Measurements from ENCODE around the gene AFF3.

GRCh38 chr2:100015849-100016248 lies 126.5 kb downstream of the AFF3 start:
- TF ChIP-seq EZH2 (IDR thresholded peaks at IDR 0.05; ENCODE audit: borderline replicate concordance, control insufficient read depth, low read depth, low read length), result no peak
- no peak for TF ChIP-seq USF1 (IDR thresholded peaks at IDR 0.05; ENCODE audit: borderline replicate concordance, extremely low read length, insufficient read depth, low read depth, low read length)
- TF ChIP-seq MYB (IDR thresholded peaks at IDR 0.05; ENCODE audit: borderline replicate concordance, low read depth, low read length), result no peak
- TF ChIP-seq CTCF (IDR thresholded peaks at IDR 0.05 in 2 of 3, conservative IDR thresholded peaks at IDR 0.05 in 1 of 3; ENCODE audit: control insufficient read depth in 2 of 3, extremely low read depth in 1 of 3, insufficient read depth in 1 of 3, low read depth in 3 of 3, low read length in 3 of 3), result no peak
- no peak for TF ChIP-seq E2F4 (IDR thresholded peaks at IDR 0.05; ENCODE audit: low read depth, low read length)
- TF ChIP-seq BACH1 (IDR thresholded peaks at IDR 0.05; ENCODE audit: borderline replicate concordance), result no peak
- no peak for TF ChIP-seq POLR2A (IDR thresholded peaks at IDR 0.05; ENCODE audit: low read depth, low read length)

Measured in GM12878 (cell line).